ENCODE results near the gene MTARC1. TPM values are rescaled to one million over a fixed set of nuclear protein-coding genes. Genes with fewer than 3 reads are reported as not detected.

MTARC1 gene
- total RNA-seq, 1 donor from 2014 or later: 2.6 TPM

- peaks cover 11% of the 10 kb centered on the region for H3K27me3 Mint-ChIP-seq (ENCODE audit: unreplicated experiment)
- peak overlapping the region; percentile 90 for H3K4me3 Mint-ChIP-seq (ENCODE audit: unreplicated experiment)
- H3K36me3 Mint-ChIP-seq (ENCODE audit: low read depth, unreplicated experiment): no peaks in the 10 kb centered on the region
- no peak for TF ChIP-seq CTCF (IDR thresholded peaks at IDR 0.05; ENCODE audit: unreplicated experiment)
- peaks cover 20% of the 10 kb centered on the region for H3K4me1 Mint-ChIP-seq (ENCODE audit: unreplicated experiment)
- DNase-seq (ENCODE audit: low spot score): no peak
- no peaks in the 10 kb centered on the region for H3K9me3 Mint-ChIP-seq (ENCODE audit: unreplicated experiment)
- H3K27ac Mint-ChIP-seq (ENCODE audit: unreplicated experiment): no peak overlapping the region
Measured at GRCh38 chr1:220747437-220748088, 39.1 kb upstream of the MTARC1 start.

DNA sequence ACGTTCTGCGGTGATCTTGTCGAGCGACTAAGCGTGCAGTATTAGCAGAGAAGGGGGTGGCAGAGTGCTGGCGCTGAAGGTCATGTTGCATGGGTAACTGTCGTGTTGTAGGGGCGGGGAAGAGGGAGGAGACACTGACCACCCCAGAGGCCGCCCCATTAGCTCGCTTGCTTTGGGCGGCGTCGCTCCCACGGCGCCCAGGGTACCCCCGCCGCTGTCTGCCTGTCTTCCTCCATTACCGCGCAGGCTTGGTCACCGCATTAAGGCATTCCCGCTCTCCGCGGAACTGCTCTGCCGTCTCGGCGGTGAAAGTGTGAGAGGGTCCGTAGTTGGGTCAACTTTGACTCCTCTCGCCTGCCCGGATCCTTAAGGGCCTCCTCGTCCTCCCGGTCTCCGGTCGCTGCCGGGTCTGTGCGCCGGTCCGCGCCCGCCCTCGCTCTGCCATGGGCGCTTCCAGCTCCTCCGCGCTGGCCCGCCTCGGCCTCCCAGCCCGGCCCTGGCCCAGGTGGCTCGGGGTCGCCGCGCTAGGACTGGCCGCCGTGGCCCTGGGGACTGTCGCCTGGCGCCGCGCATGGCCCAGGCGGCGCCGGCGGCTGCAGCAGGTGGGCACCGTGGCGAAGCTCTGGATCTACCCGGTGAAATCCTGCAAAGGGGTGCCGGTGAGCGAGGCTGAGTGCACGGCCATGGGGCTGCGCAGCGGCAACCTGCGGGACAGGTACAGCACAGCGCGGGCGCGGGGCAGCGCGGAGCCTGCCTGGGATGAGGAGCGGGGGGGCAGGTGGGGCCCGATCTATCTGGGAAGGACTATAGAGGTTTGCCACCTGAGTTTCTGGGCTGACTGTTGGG is 38.4 kb upstream of the MTARC1 start, which contains the start of gene MTARC2:
Gene MTARC2 (plus strand): TSS at position 234 of the 846 bp plus-strand sequence. CDS start 210 bp downstream, at position 444.
- H3K4me3 Mint-ChIP-seq (ENCODE audit: unreplicated experiment): peak within 1 kb of the TSS; percentile 90
- peak; percentile 44 for DNase-seq (ENCODE audit: low spot score)
- no peak within 1 kb of the TSS for H3K27ac Mint-ChIP-seq (ENCODE audit: unreplicated experiment)
- H3K27me3 Mint-ChIP-seq (ENCODE audit: unreplicated experiment): peaks cover 11% of the 10 kb centered on the region
- H3K36me3 Mint-ChIP-seq (ENCODE audit: low read depth, unreplicated experiment): no peaks in the 10 kb centered on the region
- H3K4me1 Mint-ChIP-seq (ENCODE audit: unreplicated experiment): peaks cover 20% of the 10 kb centered on the region
- TF ChIP-seq CTCF (IDR thresholded peaks at IDR 0.05; ENCODE audit: unreplicated experiment): no peak
- H3K9me3 Mint-ChIP-seq (ENCODE audit: unreplicated experiment): no peaks in the 10 kb centered on the region

DNA sequence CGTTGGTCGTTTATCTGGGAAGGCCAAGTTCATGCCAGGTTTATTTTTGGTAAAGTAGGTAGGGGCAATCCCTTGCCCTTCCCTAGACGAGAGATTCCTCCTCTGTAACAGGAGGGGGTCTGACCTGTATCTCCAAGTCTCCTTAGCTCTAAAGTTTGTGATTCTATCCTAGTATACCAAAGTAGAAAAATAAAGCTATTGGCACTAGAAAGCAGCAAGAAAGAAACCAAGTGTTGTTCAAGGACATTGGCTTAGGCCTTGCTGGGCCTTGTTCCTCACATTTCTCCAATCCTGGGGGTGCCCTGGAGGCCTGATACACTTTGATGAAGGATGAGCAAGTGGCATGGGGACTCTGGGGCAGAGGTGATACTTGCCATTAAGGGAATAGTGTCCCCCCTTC is 37.8 kb upstream of the MTARC1 start:
- DNase-seq (ENCODE audit: low spot score): no peak
- H3K36me3 Mint-ChIP-seq (ENCODE audit: low read depth, unreplicated experiment): no peaks in the 10 kb centered on the region
- H3K4me1 Mint-ChIP-seq (ENCODE audit: unreplicated experiment): peaks cover 22% of the 10 kb centered on the region
- H3K4me3 Mint-ChIP-seq (ENCODE audit: unreplicated experiment): peak overlapping the region; percentile 87
- H3K27me3 Mint-ChIP-seq (ENCODE audit: unreplicated experiment): peaks cover 11% of the 10 kb centered on the region
- no peak overlapping the region for H3K27ac Mint-ChIP-seq (ENCODE audit: unreplicated experiment)
- no peaks in the 10 kb centered on the region for H3K9me3 Mint-ChIP-seq (ENCODE audit: unreplicated experiment)
- no peak for TF ChIP-seq CTCF (IDR thresholded peaks at IDR 0.05; ENCODE audit: unreplicated experiment)

DNA sequence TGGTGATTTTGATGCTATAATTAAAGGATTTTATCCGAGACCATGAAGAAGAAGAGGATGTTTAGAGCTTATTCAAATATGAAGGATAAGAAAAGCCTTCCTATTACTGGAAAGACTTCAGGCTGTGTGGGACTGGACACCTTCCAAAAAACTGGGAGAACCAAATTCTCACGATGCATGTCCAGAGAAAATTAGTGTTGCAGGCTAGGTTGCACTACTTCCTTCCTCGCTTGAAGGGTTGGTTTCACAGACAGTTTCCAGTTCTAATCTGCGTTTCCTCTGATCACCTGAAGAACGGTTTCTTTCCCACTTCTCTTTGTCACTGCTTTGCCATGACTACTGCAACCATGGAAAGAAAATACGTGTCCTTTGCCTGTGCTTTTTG is 36.6 kb upstream of the MTARC1 start:
- Mint-ChIP-seq H3K4me1 (ENCODE audit: unreplicated experiment) (peaks cover 27% of the 10 kb centered on the region), H3K9me3 (ENCODE audit: unreplicated experiment) (no peaks in the 10 kb centered on the region), H3K27ac (ENCODE audit: unreplicated experiment) (no peak overlapping the region), H3K27me3 (ENCODE audit: unreplicated experiment) (peaks cover 10% of the 10 kb centered on the region), H3K36me3 (ENCODE audit: low read depth, unreplicated experiment) (no peaks in the 10 kb centered on the region), H3K4me3 (ENCODE audit: unreplicated experiment) (no peak overlapping the region)
- TF ChIP-seq CTCF (IDR thresholded peaks at IDR 0.05; ENCODE audit: unreplicated experiment): no peak
- DNase-seq (ENCODE audit: low spot score): no peak

GRCh38 chr1:220751111-220751510 is 35.6 kb upstream of the MTARC1 start:
- TF ChIP-seq CTCF (IDR thresholded peaks at IDR 0.05; ENCODE audit: unreplicated experiment): no peak
- no peaks in the 10 kb centered on the region for H3K36me3 Mint-ChIP-seq (ENCODE audit: low read depth, unreplicated experiment)
- H3K27ac Mint-ChIP-seq (ENCODE audit: unreplicated experiment): no peak overlapping the region
- H3K9me3 Mint-ChIP-seq (ENCODE audit: unreplicated experiment): no peaks in the 10 kb centered on the region
- H3K27me3 Mint-ChIP-seq (ENCODE audit: unreplicated experiment): peaks cover 8% of the 10 kb centered on the region
- DNase-seq (ENCODE audit: low spot score): no peak
- H3K4me1 Mint-ChIP-seq (ENCODE audit: unreplicated experiment): peaks cover 27% of the 10 kb centered on the region
- no peak overlapping the region for H3K4me3 Mint-ChIP-seq (ENCODE audit: unreplicated experiment)
